IPS-NIHi11 (cell line): Measurements from ENCODE around the gene CCNL1.
"Not testable (repeated sequence)": the region's sequence is repeated elsewhere in the genome, so short reads cannot be mapped to it uniquely, and the experiment has no call there.

Experiments
- DNase-seq: peaks from one replicate; pipeline ENCODE4 v3.0.0; 2012; ENCODE audit warnings: mixed read lengths, low spot score

The CCNL1 gene

DNA sequence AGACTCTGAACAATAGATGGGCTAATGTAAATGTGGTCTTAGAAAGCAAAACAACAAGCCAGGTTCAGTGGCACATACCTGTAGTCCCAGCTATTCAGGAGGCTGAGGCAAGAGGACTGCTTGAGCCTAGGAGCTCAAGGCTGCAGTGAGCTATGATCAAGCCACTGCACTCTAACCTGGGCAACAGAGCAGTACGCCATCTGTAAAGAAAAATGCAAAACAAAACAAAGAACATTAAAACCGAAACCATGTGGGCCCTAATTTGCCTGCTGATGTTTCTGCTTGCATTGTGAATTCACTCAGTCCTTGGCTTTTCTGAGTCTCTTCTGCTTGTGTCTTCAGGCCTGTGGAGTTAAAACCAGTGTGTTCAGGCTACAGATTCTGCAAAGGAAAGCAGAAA, 56.7 kb downstream of the CCNL1 start:
- no peak for DNase-seq

DNA sequence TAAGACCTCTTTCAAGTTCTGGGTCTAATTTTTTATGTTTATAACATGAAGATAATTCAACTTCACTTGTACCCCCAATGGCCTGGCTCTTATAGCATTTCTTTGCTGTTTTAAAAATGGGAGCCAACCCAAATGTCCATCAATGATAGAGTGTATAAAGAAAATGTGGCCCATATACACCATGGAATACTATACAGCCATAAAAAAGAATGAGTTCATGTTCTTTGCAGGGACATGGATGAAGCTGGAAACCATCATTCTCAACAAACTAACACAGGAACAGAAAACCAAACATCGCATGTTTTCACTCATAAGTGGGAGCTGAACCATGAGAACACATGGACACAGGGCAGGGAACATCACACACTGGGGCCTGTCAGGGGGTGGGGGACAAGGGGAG, 57.4 kb downstream of the CCNL1 start:
- DNase-seq: not testable (repeated sequence)

DNA sequence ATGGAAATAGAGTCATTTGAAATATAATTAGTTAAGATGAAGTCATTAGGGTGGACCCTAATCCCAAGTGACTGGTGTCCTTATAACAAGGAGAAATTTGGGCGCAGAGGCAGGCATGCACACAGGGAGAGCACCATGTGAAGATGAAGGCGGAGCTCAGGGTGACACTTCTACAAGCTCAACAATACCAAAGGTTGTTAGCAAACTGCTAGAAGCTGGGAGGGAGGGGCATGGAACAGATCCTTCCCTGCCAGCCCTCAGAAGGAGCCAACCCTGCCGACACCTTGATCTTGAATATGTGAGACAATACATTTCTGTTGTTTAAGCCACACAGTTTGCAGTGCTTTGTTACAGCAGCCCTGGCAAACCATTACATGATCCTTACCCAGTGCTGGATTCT, 57.8 kb downstream of the CCNL1 start:
- no peak for DNase-seq

DNA sequence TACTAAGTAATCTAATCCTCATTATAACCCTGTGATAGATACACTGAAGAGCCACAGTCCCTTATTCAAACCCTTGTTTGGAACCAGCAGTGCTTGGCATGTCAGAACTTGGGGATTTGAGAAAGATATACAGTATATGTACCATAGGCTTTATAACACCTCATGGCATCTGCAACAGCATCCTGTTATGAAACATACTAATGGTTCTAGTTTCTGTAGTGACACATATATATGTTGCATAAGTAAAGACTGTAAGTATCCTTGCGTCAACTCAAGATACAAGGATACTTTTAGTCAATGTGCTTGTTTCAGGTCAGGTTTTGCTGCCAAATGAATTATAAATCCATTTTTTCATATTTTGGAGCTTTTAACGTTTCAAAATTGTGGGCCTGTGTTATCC, 58.5 kb downstream of the CCNL1 start:
- DNase-seq: no peak

DNA sequence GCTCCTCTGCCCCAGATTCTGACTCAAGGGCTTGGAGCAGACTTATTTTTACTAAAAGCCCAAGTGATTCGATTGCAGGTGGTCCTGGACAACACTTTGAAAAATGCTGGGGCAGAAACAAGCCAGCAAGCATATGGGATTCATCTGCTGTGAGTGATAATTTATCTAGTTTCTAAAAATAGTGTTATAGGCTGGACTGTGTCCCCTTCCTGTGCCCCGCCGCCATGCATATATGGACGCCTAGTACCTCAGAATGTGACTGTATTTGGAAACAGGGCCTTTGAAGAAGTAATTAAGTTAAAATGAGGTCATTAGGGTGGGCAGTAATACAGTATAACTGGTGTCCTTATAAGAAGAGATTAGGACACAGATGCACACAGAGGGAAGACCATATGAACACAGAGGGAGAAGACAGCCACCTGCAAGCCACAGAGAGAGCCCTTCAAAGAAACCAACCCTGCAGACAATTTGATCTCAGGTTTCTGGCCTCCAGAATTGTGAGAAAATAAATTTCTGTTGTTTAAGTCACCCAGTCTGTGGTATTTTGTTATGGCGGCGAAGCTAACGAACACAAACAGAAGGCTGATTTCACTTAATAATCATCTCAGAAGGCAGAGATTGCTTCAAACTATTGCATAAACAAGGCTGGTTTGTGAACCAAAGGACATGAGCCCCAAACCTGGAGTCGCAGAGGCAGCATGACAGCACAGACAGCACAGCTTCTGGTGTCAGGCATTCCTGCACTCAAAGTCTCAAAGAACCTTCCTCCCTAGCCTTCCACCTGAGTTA, 59.1 kb downstream of the CCNL1 start:
- no peak for DNase-seq

DNA sequence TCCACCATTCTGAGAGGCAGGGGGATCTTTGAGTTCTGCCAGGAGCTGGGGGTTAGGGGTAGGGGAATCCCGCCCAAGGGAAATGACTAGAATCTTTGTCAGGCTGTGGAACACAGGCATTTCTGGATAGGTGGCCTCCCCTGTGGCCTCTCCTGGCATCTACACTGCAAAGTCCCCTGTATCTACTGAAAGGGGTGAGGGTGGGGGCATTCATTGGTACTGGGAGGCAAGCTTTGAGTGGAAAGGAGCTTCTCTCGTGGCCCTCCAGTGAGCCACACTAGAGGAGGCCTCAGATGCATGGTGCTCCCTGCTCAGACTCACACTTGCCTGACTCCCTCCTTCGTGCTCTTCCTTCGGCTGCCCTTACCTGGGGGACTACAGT, 59.9 kb downstream of the CCNL1 start:
- DNase-seq: no peak

DNA sequence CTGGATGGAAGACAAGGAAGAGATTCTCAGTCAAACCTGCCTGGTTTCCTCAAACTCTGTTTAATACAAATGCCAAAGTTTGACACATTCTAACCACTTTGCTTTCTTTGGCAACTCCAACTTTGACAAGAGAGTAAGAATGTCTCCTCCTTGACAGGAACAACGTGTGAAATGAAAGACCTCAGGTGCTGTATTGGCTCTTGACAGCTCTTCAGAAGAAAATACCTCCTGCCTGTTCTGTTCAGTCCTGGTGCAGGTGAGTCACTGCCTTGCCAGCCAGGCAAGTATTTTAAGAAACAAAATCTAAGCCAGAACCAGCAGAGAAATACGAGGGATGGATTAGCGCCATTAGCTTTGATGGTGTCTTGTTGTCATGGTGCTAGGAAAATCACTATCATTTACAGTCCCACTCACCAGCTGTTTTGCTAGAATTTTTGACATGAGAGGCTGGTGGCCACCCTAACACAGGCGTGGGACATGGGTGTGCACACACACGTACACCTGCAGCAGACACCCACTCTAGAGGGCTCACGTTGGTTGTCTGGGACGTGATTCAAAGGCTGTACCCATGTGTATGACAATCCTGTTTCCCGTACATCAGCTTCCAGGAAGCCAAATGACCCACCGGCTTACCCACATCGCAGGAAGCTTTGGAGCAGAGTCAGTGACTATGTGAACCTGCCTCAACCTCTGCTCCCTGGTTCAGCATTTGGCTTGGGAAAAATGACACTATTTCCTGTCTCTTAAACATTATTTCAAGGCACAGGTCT, 60.4 kb downstream of the CCNL1 start:
- no peak for DNase-seq

DNA sequence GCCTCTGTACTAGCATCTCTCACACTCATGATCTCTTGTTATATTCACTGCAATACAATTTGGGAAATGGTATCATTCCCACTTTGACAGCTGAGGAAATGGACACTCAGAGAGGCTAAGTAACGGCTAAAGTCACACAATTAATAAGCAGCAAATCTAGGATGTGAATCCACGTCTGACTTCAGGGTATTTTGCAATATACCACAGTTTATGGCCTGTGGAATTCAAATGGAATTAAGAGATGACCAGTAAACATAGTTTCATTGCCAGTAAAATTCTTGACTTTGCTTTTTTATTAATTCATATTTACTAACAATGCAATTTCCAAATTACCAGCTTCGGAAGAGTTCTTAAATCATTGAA, 61.1 kb downstream of the CCNL1 start:
- DNase-seq: no peak

DNA sequence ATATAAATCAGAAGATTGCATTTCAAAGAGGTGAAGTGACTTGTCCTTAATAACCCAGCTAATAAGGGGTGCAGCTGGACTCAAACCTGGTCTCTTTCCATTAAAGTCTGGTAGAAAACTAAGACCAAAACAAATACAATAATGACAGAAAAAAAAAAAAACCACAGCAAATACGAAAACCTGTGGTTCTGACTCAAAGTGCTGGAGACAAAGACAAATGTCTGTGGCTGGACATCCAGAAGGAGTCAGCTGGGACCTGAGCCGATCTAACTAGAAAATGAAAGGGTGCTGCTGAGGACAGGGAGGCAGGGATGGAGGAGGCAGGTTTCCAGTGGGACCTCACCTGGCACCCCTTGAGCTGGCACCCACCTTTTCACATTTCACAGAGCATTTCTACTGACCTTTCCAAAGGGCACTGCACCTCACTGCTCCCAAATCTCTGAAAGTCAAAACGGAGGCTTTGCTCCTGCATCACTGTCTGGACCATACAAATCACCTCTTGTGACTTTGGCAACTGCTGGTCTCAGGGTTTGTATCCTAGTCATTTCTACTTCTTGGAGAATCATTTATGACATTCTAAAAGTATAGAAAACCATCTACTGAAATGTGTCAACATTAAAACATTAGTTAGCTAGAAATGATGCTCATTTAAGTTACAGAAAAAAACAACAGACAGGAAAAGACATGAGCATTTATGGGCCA, 61.7 kb downstream of the CCNL1 start:
- DNase-seq: no peak
